ENCODE measurements around the gene GNB1L.

GNB1L gene

DNA sequence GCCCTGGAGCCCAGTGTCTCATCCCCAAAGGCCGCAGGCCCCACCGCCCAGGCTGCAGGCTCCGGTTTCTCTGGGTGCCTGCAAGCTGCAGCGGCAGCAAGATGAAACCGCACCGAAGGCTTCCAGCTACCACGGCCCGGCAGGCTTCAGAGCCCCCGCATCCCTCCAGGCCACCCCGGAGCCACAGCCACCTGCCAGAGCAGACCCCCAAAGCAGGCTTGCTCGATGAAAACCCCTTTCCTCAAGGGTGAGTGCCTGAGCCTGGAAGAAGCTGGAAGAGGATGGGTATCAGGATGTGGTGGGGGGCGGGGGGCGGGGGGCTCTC lies 24.5 kb upstream of the GNB1L start:
- no peak for ATAC-seq
- TF ChIP-seq RARB (CRISPR knock-in tag; IDR thresholded peaks at IDR 0.05), result no peak
- TF ChIP-seq ZNF8 (CRISPR knock-in tag; IDR thresholded peaks at IDR 0.05), result no peak
- no peak for TF ChIP-seq ESRRG (CRISPR knock-in tag; IDR thresholded peaks at IDR 0.05)
- TF ChIP-seq SNAI2 (CRISPR knock-in tag; IDR thresholded peaks at IDR 0.05), result no peak
- TF ChIP-seq OSR1 (CRISPR knock-in tag; IDR thresholded peaks at IDR 0.05), result no peak
- TF ChIP-seq ZC3H10 (CRISPR knock-in tag; IDR thresholded peaks at IDR 0.05), result no peak
- no peak for TF ChIP-seq ISL1 (CRISPR knock-in tag; IDR thresholded peaks at IDR 0.05)
- TF ChIP-seq, protein P1, sequence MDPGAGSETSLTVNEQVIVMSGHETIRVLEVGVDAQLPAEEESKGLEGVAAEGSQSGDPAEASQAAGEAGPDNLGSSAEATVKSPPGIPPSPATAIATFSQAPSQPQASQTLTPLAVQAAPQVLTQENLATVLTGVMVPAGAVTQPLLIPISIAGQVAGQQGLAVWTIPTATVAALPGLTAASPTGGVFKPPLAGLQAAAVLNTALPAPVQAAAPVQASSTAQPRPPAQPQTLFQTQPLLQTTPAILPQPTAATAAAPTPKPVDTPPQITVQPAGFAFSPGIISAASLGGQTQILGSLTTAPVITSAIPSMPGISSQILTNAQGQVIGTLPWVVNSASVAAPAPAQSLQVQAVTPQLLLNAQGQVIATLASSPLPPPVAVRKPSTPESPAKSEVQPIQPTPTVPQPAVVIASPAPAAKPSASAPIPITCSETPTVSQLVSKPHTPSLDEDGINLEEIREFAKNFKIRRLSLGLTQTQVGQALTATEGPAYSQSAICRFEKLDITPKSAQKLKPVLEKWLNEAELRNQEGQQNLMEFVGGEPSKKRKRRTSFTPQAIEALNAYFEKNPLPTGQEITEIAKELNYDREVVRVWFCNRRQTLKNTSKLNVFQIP (CRISPR knock-in tag; IDR thresholded peaks at IDR 0.05; ENCODE audit: borderline replicate concordance, low read depth), result no peak
- TF ChIP-seq TOX (CRISPR knock-in tag; IDR thresholded peaks at IDR 0.05; ENCODE audit: borderline replicate concordance), result no peak
- TF ChIP-seq, protein P2, sequence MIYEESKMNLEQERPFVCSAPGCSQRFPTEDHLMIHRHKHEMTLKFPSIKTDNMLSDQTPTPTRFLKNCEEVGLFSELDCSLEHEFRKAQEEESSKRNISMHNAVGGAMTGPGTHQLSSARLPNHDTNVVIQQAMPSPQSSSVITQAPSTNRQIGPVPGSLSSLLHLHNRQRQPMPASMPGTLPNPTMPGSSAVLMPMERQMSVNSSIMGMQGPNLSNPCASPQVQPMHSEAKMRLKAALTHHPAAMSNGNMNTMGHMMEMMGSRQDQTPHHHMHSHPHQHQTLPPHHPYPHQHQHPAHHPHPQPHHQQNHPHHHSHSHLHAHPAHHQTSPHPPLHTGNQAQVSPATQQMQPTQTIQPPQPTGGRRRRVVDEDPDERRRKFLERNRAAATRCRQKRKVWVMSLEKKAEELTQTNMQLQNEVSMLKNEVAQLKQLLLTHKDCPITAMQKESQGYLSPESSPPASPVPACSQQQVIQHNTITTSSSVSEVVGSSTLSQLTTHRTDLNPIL (CRISPR knock-in tag; IDR thresholded peaks at IDR 0.05; ENCODE audit: low read depth), result no peak
- TF ChIP-seq BACH2 (CRISPR knock-in tag; IDR thresholded peaks at IDR 0.05; ENCODE audit: borderline replicate concordance), result no peak
- TF ChIP-seq GLIS3 (CRISPR knock-in tag; IDR thresholded peaks at IDR 0.05), result no peak
- TF ChIP-seq, protein P3, sequence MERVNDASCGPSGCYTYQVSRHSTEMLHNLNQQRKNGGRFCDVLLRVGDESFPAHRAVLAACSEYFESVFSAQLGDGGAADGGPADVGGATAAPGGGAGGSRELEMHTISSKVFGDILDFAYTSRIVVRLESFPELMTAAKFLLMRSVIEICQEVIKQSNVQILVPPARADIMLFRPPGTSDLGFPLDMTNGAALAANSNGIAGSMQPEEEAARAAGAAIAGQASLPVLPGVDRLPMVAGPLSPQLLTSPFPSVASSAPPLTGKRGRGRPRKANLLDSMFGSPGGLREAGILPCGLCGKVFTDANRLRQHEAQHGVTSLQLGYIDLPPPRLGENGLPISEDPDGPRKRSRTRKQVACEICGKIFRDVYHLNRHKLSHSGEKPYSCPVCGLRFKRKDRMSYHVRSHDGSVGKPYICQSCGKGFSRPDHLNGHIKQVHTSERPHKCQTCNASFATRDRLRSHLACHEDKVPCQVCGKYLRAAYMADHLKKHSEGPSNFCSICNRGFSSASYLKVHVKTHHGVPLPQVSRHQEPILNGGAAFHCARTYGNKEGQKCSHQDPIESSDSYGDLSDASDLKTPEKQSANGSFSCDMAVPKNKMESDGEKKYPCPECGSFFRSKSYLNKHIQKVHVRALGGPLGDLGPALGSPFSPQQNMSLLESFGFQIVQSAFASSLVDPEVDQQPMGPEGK (CRISPR knock-in tag; IDR thresholded peaks at IDR 0.05; ENCODE audit: borderline replicate concordance), result no peak
- no peak for TF ChIP-seq PPARA (CRISPR knock-in tag; IDR thresholded peaks at IDR 0.05; ENCODE audit: borderline replicate concordance)
- TF ChIP-seq ZNF70 (CRISPR knock-in tag; IDR thresholded peaks at IDR 0.05), result no peak
- no peak for TF ChIP-seq ZFP3 (CRISPR knock-in tag; IDR thresholded peaks at IDR 0.05)
- TF ChIP-seq, protein P4, sequence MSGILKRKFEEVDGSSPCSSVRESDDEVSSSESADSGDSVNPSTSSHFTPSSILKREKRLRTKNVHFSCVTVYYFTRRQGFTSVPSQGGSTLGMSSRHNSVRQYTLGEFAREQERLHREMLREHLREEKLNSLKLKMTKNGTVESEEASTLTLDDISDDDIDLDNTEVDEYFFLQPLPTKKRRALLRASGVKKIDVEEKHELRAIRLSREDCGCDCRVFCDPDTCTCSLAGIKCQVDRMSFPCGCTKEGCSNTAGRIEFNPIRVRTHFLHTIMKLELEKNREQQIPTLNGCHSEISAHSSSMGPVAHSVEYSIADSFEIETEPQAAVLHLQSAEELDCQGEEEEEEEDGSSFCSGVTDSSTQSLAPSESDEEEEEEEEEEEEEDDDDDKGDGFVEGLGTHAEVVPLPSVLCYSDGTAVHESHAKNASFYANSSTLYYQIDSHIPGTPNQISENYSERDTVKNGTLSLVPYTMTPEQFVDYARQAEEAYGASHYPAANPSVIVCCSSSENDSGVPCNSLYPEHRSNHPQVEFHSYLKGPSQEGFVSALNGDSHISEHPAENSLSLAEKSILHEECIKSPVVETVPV (CRISPR knock-in tag; IDR thresholded peaks at IDR 0.05), result no peak

DNA sequence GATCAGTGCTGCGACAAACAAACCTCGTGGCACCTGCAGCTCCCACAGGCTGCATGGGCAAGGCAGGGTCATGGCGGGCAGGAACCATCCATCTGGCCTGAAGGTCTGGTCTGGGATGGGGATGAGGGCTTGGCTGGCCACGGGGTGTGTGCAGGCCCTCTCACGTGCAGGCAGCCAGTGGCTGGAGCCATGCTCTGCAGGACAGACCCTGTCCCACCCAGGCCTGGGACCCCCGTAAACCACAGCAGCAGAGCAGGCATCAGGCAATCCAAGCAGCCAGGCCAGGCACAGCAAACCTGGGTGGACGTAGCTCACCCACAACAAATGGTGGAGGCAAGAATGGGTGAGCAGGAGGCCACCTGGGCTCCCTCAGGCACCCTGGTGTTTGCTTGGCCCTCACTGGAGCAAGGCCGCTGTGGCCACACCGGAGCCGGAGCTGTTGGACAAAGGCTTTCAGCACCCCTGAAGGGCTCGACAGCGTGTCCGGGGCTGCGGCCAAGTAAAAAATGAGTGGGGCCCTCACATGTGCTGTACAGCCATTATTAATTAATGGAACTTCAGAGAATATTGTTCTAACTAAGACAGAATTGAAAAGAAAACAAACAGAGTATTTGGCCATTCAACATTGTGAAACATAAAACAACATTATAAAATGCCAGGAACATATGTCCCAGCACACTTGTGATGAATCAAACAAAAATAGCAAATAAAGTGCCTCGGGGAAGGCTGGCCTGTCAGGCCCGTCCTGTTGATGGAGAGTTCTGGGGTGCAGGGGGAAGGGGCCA lies 24.0 kb upstream of the GNB1L start:
- no peak for ATAC-seq

More for the DNA sequence above, 24.0 kb upstream of the GNB1L start:
- no peak for TF ChIP-seq RARB (CRISPR knock-in tag; IDR thresholded peaks at IDR 0.05)
- TF ChIP-seq SNAI2 (CRISPR knock-in tag; IDR thresholded peaks at IDR 0.05), result no peak
- TF ChIP-seq GLIS3 (CRISPR knock-in tag; IDR thresholded peaks at IDR 0.05), result no peak
- TF ChIP-seq ZNF565 (CRISPR knock-in tag; conservative IDR thresholded peaks at IDR 0.05; ENCODE audit: low read depth), result no peak
- TF ChIP-seq CSDC2 (CRISPR knock-in tag; IDR thresholded peaks at IDR 0.05), result no peak
- no peak for TF ChIP-seq ZNF70 (CRISPR knock-in tag; IDR thresholded peaks at IDR 0.05)
- TF ChIP-seq ZFP30 (CRISPR knock-in tag; IDR thresholded peaks at IDR 0.05), result no peak
- no peak for TF ChIP-seq TOX (CRISPR knock-in tag; IDR thresholded peaks at IDR 0.05; ENCODE audit: borderline replicate concordance)
- TF ChIP-seq, protein P2 (CRISPR knock-in tag; IDR thresholded peaks at IDR 0.05; ENCODE audit: low read depth), result no peak
- TF ChIP-seq ZFP3 (CRISPR knock-in tag; IDR thresholded peaks at IDR 0.05), result no peak
- no peak for TF ChIP-seq PPARA (CRISPR knock-in tag; IDR thresholded peaks at IDR 0.05; ENCODE audit: borderline replicate concordance)
- TF ChIP-seq ZNF8 (CRISPR knock-in tag; IDR thresholded peaks at IDR 0.05), result no peak
- no peak for TF ChIP-seq ISL1 (CRISPR knock-in tag; IDR thresholded peaks at IDR 0.05)
- TF ChIP-seq, protein P5, sequence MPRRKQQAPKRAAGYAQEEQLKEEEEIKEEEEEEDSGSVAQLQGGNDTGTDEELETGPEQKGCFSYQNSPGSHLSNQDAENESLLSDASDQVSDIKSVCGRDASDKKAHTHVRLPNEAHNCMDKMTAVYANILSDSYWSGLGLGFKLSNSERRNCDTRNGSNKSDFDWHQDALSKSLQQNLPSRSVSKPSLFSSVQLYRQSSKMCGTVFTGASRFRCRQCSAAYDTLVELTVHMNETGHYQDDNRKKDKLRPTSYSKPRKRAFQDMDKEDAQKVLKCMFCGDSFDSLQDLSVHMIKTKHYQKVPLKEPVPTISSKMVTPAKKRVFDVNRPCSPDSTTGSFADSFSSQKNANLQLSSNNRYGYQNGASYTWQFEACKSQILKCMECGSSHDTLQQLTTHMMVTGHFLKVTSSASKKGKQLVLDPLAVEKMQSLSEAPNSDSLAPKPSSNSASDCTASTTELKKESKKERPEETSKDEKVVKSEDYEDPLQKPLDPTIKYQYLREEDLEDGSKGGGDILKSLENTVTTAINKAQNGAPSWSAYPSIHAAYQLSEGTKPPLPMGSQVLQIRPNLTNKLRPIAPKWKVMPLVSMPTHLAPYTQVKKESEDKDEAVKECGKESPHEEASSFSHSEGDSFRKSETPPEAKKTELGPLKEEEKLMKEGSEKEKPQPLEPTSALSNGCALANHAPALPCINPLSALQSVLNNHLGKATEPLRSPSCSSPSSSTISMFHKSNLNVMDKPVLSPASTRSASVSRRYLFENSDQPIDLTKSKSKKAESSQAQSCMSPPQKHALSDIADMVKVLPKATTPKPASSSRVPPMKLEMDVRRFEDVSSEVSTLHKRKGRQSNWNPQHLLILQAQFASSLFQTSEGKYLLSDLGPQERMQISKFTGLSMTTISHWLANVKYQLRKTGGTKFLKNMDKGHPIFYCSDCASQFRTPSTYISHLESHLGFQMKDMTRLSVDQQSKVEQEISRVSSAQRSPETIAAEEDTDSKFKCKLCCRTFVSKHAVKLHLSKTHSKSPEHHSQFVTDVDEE (CRISPR knock-in tag; IDR thresholded peaks at IDR 0.05), result no peak
- TF ChIP-seq, protein P3 (CRISPR knock-in tag; IDR thresholded peaks at IDR 0.05; ENCODE audit: borderline replicate concordance), result no peak
- TF ChIP-seq ARNTL (CRISPR knock-in tag; IDR thresholded peaks at IDR 0.05; ENCODE audit: borderline replicate concordance, low read depth), result no peak
- TF ChIP-seq, protein P1 (CRISPR knock-in tag; IDR thresholded peaks at IDR 0.05; ENCODE audit: borderline replicate concordance, low read depth), result no peak
- TF ChIP-seq BACH2 (CRISPR knock-in tag; IDR thresholded peaks at IDR 0.05; ENCODE audit: borderline replicate concordance), result no peak

Data from SK-N-SH treated with all-trans-retinoic acid at 6 μM for 48 hours (cell line).